GM21515 (cell line): ENCODE data around the gene TRMT1.

ENCODE experiments used
- ATAC-seq: cut with Tn5 transposase; IDR thresholded peaks from one replicate; pipeline ENCODE4 v1.9.1; 2021; ENCODE audit not compliant: unreplicated experiment

TRMT1 gene

GRCh38 chr19:13102666-13103580 is 13.6 kb downstream of the TRMT1 start, which contains the start of gene LYL1:
TSS of gene LYL1 (minus strand) at chr19:13102858. CDS start at chr19:13101171, 1,687 bp downstream.
- ATAC-seq, result peak; percentile 32

GRCh38 chr19:13102416-13102665 is 14.2 kb downstream of the TRMT1 start:
- ATAC-seq, result no peak

- ATAC-seq, result no peak
These were observed 14.7 kb downstream of the TRMT1 start for GRCh38 chr19:13101590-13102415.

- ATAC-seq, result no peak
These were observed 15.5 kb downstream of the TRMT1 start for GRCh38 chr19:13100841-13101589.

DNA sequence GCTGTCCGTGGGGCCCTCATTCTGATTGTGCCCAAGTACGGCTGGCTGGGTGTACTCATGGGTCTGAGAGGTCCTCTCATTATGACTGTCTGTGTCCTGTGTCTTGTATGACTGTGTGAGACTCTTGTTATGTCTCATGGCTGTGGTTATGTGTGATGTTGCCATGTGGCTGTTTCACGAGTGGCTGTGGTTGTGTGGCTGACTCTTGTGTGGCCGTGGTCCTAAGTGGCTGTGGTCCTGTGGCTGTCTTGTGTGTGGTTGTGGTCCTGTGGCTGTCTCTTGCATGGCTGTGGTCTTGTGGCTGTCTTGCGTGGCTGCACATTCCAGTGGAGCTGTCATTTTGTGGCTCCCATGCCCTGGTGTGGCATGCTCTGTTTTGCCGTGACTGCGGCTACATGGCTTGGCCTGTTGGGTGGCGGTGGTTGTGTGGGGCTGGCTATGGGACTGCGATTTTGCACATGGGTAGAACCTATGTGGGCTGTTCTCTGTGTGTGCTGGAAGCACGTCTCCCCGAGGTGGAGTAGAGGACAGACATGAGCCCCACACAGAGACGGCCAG is 16.4 kb downstream of the TRMT1 start:
- no peak for ATAC-seq

DNA sequence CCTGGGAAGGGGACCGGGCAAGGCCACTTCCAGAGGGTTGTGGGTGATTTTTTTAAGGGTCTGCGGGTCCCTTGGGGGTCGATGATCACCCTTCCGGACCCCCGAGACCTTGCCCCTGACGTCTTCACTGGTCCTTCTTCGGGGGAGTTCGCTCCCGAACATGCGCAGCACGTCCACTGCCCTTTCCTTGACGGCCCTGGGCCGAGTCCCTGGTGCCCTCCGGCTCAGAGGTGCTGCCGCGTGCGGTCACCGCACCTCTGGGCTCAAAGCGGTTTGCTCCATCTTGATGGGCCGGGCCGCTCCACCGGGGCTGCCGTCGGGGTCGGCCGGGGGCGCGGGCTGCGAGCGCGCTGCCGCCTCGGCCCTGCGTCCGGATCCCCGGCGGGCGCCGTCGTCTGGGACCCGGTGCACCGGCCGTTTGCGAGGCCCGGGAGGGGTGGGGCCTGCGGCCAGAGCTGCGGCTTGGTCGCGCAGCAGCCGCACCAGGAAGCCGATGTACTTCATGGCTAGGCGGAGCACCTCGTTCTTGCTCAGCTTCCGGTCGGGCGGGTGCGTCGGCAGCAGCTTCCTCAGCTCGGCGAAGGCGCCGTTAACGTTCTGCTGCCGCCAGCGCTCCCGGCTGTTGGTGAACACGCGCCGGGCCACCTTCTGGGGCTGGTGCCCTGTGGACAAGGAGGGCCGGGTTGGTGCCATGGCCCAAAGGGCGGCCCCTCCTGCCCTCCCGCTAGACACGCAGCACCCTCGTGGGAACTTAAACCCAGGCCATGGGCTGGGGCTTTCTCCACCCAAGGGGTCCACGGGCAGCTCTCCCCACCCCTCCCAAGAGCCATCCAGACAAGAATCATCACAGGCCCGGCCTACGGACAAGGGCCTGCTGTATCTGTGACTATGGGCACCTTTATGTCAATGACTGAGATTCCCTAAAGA is 17.2 kb downstream of the TRMT1 start:
- no peak for ATAC-seq

DNA sequence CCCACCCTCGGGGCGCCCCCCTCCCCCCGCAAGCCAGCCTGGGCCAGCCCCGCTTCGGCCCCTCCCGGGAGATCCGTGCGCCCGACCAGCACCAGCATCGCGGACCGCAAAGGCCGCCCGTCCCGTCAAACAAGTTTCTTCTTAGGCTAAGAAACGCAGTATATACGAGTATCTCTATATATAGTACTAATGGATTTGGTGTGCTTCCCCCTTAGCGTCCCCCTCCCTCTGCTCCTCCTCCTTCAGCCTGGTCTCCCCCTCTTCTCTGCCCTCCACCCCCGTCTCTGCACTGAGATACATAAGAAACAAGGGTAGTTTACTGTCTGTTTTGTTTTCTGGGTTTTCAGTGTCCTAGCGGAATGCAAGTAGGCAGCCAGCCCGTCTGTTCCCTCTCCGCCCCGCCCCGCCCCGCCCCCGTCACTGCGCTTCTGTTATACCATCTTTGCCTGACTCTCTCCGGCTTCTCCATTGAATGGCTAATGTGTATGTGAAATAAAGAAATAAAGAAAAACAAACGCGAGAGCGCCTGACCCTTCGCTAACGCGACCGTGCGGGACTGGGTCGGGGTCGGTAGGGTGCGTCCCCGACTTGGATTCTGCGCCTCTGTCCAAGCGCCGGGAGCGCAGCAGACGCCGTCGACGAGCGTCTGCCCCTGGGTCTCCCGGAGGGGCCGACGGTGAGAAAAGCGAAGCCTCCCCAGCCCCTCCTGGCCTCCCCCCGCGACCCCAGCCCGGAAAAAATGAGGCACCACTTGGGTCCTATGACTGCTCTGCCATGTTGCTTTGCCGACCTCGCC is 18.1 kb downstream of the TRMT1 start:
- ATAC-seq, result no peak

- no peak for ATAC-seq
These were observed 18.9 kb downstream of the TRMT1 start for GRCh38 chr19:13097463-13098258.

DNA sequence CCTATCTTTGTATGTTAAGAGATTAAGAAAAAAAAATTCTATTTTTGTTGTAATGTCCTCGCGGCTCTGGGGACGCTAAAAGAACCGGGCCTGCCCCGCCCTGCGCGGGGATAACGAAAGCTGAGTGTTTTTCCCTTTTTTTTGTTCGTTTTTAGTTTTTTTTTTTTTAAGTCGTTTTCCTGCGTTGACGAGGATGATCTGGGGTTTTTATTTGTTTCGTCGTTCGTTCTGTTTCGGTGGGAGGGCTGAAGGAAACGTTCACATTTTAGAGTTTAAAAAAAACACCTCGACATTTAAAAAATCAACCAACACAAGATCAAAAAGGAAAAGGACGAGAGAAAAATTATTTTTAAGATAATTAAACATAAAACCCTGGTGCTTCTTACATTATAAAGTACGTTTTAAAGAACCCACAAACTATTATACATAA is 19.5 kb downstream of the TRMT1 start:
- no peak for ATAC-seq

DNA sequence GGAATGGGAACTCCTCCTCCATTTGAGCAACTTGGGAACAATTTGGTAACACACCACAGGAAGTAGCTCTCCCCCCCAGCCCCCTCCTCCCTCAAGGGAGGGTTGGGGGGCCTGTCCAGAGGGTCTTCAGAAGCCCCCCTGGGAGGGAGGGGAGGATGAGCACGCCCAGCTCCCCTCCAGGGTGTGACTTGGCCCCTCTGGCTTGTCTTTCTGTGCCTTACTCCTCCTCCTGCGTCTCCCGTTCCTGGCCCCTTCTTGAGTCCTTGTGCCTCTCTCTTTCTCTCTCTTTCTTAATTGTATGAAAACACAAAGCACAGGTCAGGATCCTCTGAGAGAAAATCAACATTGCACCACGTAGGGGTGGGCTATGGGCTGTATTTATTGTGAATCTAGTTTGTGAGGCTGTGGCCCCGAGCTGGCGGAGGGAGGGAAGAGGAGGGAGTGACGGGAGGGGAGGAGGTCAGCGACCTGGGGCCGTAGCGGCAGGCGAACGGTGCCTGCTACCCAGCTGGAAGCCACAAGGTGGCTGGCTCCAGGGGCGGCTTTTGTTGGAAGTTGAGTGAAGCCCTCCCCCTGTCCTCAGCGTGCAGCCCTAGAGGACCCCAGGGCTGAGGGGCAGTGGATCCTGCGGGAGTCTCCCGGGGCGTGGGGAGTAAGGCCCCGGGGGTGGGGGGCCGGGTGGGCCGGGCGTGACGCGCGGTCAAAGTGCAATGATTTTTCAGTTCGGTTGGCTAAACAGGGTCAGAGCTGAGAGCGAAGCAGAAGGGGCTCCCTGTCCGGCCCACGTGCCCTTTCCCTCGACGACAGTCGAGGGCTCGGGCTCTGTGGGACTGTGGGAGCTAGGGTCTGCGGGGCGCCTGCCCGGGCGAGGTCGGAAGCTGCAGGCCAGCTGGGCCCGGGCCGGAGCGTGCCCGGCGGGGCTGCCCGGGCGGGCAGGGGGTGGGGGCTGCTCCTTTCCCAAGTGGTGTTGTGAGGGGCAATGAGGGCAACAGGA is 20.3 kb downstream of the TRMT1 start:
- ATAC-seq, result no peak

GRCh38 chr19:13095393-13095784 is 21.2 kb downstream of the TRMT1 start:
- no peak for ATAC-seq

DNA sequence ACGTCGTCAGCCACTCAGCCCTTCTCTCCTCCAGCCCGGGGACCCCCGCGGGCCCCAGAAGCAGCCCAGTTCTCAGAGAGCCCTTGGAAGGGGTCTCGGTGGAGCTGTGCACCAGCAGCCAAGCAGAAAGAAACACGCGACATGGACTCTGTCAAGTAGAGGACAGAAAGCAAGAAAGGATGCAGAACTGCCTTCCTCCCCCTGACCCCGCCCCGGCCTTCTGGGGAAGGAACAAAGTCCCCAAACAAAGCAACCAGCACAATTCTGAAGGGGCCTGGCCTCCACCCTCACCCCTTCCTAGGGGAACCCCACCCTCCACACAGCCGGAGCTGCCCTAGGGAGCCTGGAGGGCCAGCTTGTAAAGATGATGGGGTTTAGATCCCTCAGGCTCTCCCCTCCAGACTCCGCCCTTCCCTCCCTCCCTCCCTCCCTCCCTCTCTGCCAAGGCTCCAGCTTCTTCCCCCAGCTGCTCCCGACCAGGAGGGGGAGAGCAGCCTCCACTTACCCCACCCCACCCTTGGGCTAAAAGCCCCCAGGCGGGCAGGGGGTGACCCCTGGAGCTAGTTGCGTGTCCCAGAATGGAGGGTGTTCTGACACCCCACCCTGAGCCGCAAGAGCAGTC is 21.7 kb downstream of the TRMT1 start:
- ATAC-seq, result no peak

DNA sequence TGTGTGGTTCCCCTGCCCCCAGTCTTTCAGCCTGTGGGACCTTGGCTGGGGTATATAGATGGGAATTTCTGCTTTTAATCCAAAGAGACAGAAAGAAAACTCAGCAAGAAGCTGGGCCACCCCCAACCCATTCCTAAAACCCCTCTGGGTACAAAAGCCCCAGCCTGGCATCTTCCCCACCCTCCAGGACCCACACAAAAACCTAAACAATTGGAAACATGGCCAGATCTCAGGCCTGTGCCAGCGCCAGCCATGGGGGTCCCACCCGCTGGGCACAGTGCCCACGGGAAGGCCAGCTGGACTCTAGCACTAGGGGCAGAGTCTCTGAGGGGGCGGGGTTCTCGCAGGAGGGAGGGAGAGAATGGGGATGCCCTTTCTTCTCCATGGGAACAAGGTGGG is 22.4 kb downstream of the TRMT1 start:
- ATAC-seq, result no peak

DNA sequence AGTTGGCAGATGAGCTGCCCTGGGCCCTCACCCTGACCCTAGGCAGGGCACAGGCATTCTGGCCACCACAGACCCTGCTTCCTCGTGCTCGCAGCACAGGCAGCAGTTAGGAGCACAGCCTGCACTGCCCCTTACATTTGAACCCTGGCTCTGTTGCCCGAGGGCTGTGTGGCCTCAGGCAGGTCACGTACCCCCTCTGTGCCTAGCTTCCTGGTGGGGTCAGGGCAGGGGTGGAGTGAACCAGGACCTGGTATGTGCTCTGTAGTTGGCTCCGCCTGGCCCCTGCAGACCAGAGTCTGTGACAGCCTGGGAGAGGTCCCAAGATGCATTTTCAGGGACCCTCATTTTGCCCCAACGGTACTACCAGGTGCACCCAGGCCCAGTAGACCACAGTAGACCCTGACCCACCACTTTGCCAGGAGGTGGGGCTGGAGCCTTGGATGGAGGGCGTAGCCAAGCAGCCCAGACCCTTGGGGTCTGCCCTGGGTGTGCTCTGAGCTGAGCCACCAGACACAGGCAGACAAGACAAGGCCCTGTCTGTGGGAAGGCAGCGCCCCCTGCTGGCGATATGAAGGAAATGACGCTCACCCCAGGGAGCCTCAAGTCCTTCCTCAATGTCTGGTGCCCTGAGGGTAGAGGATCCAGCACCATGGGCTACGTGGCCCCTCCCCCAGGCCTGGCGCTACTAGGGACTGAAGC is 23.0 kb downstream of the TRMT1 start:
- peak; percentile 56 for ATAC-seq

DNA sequence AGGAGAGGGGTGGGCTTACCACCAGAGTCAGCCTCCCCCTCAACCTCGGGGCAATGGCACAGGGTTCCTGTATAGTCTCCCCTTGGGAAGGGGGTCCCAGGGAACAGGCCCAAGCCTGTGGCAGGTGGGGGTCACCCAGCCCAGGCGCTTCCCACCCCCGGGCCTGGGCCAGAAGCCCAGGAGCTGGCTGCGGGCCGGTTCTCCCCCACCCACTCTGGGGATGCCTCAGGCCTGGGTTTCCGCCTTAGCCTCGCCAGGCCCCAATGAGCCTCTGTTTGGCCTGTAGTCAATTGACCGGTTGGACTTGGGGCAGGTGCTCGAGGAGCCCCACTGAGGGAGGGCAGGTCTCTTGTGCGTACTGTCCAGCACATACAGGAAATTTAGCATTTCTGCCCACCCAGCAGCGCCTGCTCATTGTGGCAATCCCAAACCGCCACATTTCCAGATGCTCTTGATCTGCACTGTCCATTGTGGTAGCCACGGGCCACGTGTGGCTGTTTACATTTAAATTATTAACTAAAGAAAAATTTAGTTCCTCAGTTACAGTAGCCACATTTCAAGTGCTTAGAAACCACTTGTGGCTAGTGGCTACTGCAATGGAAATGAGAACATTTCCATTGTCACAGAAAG is 23.8 kb downstream of the TRMT1 start:
- ATAC-seq, result no peak

- ATAC-seq, result no peak
These were observed 24.4 kb downstream of the TRMT1 start for GRCh38 chr19:13092158-13092543.
